HFFc6 (cell line): ENCODE measurements around the gene OR5H2. TPM values are rescaled to one million over a fixed set of nuclear protein-coding genes. Genes with fewer than 3 reads are reported as not detected.
"Not testable (repeated sequence)": the region's sequence is repeated elsewhere in the genome, so short reads cannot be mapped to it uniquely, and the experiment has no call there.

Experiments used
- DNase-seq: peaks from one replicate; pipeline ENCODE4 v3.0.0-alpha.2; 2018
- H3K27ac Mint-ChIP-seq: 2 replicates; pipeline ENCODE4 v1.8.0; 2020; ENCODE audit warnings: mild to moderate bottlenecking, mixed read lengths
- H3K27me3 Mint-ChIP-seq: 2 replicates; pipeline ENCODE4 v1.8.0; 2021; ENCODE audit warnings: mild to moderate bottlenecking, moderate library complexity, mixed read lengths; ENCODE audit not compliant: insufficient read depth
- H3K36me3 Mint-ChIP-seq: 2 replicates; pipeline ENCODE4 v1.8.0; 2021; ENCODE audit warnings: low read depth, mixed read lengths
- H3K4me1 Mint-ChIP-seq: 2 replicates; pipeline ENCODE4 v1.8.0; 2020; ENCODE audit warnings: low read depth, mixed read lengths
- H3K4me3 Mint-ChIP-seq: 2 replicates; pipeline ENCODE4 v1.8.0; 2020; ENCODE audit warnings: mild to moderate bottlenecking, moderate library complexity, mixed read lengths
- H3K9me3 Mint-ChIP-seq: 2 replicates; pipeline ENCODE4 v1.8.0; 2020; ENCODE audit warnings: mild to moderate bottlenecking, mixed read lengths
- CTCF ChIP-seq: fragments of 200-600 bp; sonication (generic); IDR thresholded peaks from 2 replicates; pipeline ENCODE4 v1.5.0; 2021; ENCODE audit warnings: antibody characterized with exemption, mild to moderate bottlenecking
- long read RNA-seq: library from polyadenylated mRNA; unstranded; transcript quantifications from one replicate; pipeline ENCODE4 v2.0.0, GENCODE V29; 2019
- total RNA-seq, 6 experiments: library from RNA; stranded (reverse); fragmentation: NEBNext Ultra II Directional; extraction: Animal tissue kit (Norgen Biotek cat#: 25700); gene quantifications; 2 replicates in 1 of 6; 3 replicates in 5 of 6; pipeline ENCODE4 v1.2.3, GENCODE V29; 2021

The OR5H2 gene
- total RNA-seq: not detected
- long read RNA-seq: 0 reads

GRCh38 chr3:98282205-98282604, at the start of gene OR5H2:
Gene OR5H2 (plus strand): TSS chr3:98282505. CDS start chr3:98282903, 398 bp downstream.
- Mint-ChIP-seq H3K4me3 (no peak within 1 kb of the TSS), H3K27me3 (no peaks in the 10 kb centered on the region; the same call in 1 of the 2 replicates), H3K36me3 (no peaks in the 10 kb centered on the region), H3K9me3 (no peaks in the 10 kb centered on the region), H3K4me1 (no peaks in the 10 kb centered on the region), H3K27ac (no peak within 1 kb of the TSS)
- no peak for TF ChIP-seq CTCF
- DNase-seq: no peak

GRCh38 chr3:98233468-98233867, 48.8 kb upstream of the OR5H2 start:
- Mint-ChIP-seq H3K36me3 (no peaks in the 10 kb centered on the region), H3K4me3 (no peak overlapping the region), H3K27me3 (no peaks in the 10 kb centered on the region), H3K9me3 (peaks cover 16% of the 10 kb centered on the region), H3K4me1 (no peaks in the 10 kb centered on the region), H3K27ac (no peak overlapping the region)
- no peak for DNase-seq
- TF ChIP-seq CTCF: no peak

- no peaks in the 10 kb centered on the region; the same call in 1 of the 2 replicates for H3K27me3 Mint-ChIP-seq
- H3K4me3 Mint-ChIP-seq: no peak overlapping the region
- no peak overlapping the region for H3K27ac Mint-ChIP-seq
- no peak for TF ChIP-seq CTCF
- no peaks in the 10 kb centered on the region for H3K4me1 Mint-ChIP-seq
- H3K36me3 Mint-ChIP-seq: no peaks in the 10 kb centered on the region
- peaks cover 17% of the 10 kb centered on the region for H3K9me3 Mint-ChIP-seq
- no peak for DNase-seq
Observed at GRCh38 chr3:98240131-98240530, 42.2 kb upstream of the OR5H2 start.

- no peak for TF ChIP-seq CTCF
Observed at GRCh38 chr3:98242155-98242554, 40.1 kb upstream of the OR5H2 start.

GRCh38 chr3:98243843-98244242, 38.5 kb upstream of the OR5H2 start:
- Mint-ChIP-seq H3K27me3 (no peaks in the 10 kb centered on the region; the same call in 1 of the 2 replicates), H3K36me3 (no peaks in the 10 kb centered on the region), H3K9me3 (peaks cover 12% of the 10 kb centered on the region), H3K27ac (no peak overlapping the region), H3K4me3 (no peak overlapping the region), H3K4me1 (no peaks in the 10 kb centered on the region)
- TF ChIP-seq CTCF: no peak
- no peak for DNase-seq

More at GRCh38 chr3:98242155-98242554, 40.1 kb upstream of the OR5H2 start:
- Mint-ChIP-seq H3K27ac (no peak overlapping the region), H3K4me1 (no peaks in the 10 kb centered on the region), H3K4me3 (no peak overlapping the region), H3K36me3 (no peaks in the 10 kb centered on the region), H3K9me3 (peaks cover 16% of the 10 kb centered on the region), H3K27me3 (no peaks in the 10 kb centered on the region; the same call in 1 of the 2 replicates)
- no peak for DNase-seq

- no peak for DNase-seq
- H3K4me1 Mint-ChIP-seq: no peaks in the 10 kb centered on the region
- no peak overlapping the region for H3K27ac Mint-ChIP-seq
- no peaks in the 10 kb centered on the region; the same call in 1 of the 2 replicates for H3K27me3 Mint-ChIP-seq
- no peaks in the 10 kb centered on the region for H3K36me3 Mint-ChIP-seq
- H3K9me3 Mint-ChIP-seq: peaks cover 12% of the 10 kb centered on the region
- H3K4me3 Mint-ChIP-seq: no peak overlapping the region
- TF ChIP-seq CTCF: no peak
Observed at GRCh38 chr3:98246142-98246541, 36.2 kb upstream of the OR5H2 start.

- not testable (repeated sequence) for DNase-seq, H3K4me3 Mint-ChIP-seq, H3K4me1 Mint-ChIP-seq, H3K27ac Mint-ChIP-seq, H3K27me3 Mint-ChIP-seq, H3K36me3 Mint-ChIP-seq
- H3K9me3 Mint-ChIP-seq: peaks cover 30% of the 10 kb centered on the region
Observed at GRCh38 chr3:98256026-98256425, 26.3 kb upstream of the OR5H2 start.
